ENCODE data around the gene FLT1.

The FLT1 gene

GRCh38 chr13:28392428-28392827 is 102.5 kb downstream of the FLT1 start:
- Histone ChIP-seq H3K9me3 (no peaks in the 10 kb centered on the region), H3K27me3 (no peaks in the 10 kb centered on the region), H3K36me3 (no peaks in the 10 kb centered on the region), H3K4me1 (peaks cover 7% of the 10 kb centered on the region), H3K4me3 (ENCODE audit: low read depth, low read length) (no peak overlapping the region)
- TF ChIP-seq, protein P1, sequence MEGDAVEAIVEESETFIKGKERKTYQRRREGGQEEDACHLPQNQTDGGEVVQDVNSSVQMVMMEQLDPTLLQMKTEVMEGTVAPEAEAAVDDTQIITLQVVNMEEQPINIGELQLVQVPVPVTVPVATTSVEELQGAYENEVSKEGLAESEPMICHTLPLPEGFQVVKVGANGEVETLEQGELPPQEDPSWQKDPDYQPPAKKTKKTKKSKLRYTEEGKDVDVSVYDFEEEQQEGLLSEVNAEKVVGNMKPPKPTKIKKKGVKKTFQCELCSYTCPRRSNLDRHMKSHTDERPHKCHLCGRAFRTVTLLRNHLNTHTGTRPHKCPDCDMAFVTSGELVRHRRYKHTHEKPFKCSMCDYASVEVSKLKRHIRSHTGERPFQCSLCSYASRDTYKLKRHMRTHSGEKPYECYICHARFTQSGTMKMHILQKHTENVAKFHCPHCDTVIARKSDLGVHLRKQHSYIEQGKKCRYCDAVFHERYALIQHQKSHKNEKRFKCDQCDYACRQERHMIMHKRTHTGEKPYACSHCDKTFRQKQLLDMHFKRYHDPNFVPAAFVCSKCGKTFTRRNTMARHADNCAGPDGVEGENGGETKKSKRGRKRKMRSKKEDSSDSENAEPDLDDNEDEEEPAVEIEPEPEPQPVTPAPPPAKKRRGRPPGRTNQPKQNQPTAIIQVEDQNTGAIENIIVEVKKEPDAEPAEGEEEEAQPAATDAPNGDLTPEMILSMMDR (IDR thresholded peaks at IDR 0.05; ENCODE audit: low read depth, low read length): no peak
- DNase-seq: no peak

GRCh38 chr13:28387740-28388501 is 107.0 kb downstream of the FLT1 start:
- TF ChIP-seq, protein P1 (IDR thresholded peaks at IDR 0.05; ENCODE audit: low read depth, low read length): no peak
- H3K9me3 ChIP-seq: no peaks in the 10 kb centered on the region
- no peak overlapping the region for H3K4me3 ChIP-seq (ENCODE audit: low read depth, low read length)
- H3K27me3 ChIP-seq: no peaks in the 10 kb centered on the region
- H3K36me3 ChIP-seq: no peaks in the 10 kb centered on the region
- DNase-seq: no peak
- peaks cover 4% of the 10 kb centered on the region for H3K4me1 ChIP-seq

DNA sequence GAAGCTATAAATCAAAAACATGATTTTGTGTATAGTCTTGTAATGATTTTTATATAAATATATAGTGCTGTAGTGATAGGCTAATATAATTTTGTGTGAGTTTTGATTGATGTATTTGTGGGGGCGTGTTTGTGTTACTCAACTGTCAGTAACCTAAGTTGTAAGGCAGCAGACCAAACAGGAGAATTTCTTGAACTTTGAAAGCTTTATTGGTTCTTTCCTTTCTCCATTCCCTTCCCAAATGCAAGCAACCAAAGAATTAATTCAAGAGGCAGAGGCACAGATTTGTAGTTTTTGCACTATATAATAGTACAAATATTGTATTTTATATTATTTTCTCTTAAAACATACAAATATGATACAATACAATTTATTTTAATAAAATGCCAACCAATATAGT is 109.6 kb downstream of the FLT1 start:
- no peak for DNase-seq
- no peaks in the 10 kb centered on the region for H3K36me3 ChIP-seq
- H3K9me3 ChIP-seq: no peaks in the 10 kb centered on the region
- H3K4me1 ChIP-seq: no peaks in the 10 kb centered on the region; the same call in 1 of the 2 replicates
- H3K27me3 ChIP-seq: no peaks in the 10 kb centered on the region
- TF ChIP-seq, protein P1 (IDR thresholded peaks at IDR 0.05; ENCODE audit: low read depth, low read length): no peak
- no peak overlapping the region for H3K4me3 ChIP-seq (ENCODE audit: low read depth, low read length)

DNA sequence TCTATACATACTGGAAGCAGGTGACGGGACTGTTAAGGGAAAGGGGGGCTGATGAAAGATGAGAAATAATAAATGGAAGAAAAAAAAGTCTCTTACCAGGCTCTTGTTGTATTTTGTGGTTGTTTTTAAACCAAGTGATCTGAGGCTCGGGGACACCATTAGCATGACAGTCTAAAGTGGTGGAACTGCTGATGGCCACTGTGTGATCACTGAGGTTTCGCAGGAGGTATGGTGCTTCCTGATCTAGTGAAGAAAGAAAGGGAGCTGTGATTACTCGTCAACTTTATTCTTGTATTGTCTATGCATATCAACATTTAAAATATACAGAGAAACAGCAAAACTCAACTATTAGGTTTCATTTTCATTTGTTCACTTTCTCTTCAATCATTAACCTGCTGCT is 110.1 kb downstream of the FLT1 start:
- no peak overlapping the region for H3K4me3 ChIP-seq (ENCODE audit: low read depth, low read length)
- DNase-seq: no peak
- no peaks in the 10 kb centered on the region for H3K9me3 ChIP-seq
- H3K4me1 ChIP-seq: no peaks in the 10 kb centered on the region; the same call in 1 of the 2 replicates
- H3K36me3 ChIP-seq: no peaks in the 10 kb centered on the region
- H3K27me3 ChIP-seq: no peaks in the 10 kb centered on the region
- TF ChIP-seq, protein P1 (IDR thresholded peaks at IDR 0.05; ENCODE audit: low read depth, low read length): no peak

DNA sequence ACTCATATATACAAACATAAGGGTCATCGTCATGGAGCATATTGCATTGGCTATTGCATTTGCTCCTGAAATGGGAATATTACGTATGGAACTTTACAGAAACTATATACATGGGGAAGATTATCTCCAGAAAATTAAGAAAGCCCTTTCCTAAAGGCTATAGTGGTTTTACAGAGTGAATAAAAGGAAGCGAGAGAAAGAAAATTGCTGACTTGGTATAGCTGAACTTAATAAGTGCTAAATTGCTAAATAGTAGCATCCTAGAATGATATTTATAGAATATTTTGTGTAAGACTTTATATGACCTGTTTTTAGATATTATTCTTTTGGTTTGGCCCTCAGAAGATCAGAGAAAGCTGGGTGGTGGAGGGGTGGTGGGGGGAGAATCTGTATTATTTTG is 114.6 kb downstream of the FLT1 start:
- Histone ChIP-seq H3K36me3 (no peaks in the 10 kb centered on the region), H3K27me3 (no peaks in the 10 kb centered on the region), H3K9me3 (no peaks in the 10 kb centered on the region), H3K4me3 (ENCODE audit: low read depth, low read length) (no peak overlapping the region), H3K4me1 (peaks cover 11% of the 10 kb centered on the region)
- TF ChIP-seq, protein P1 (IDR thresholded peaks at IDR 0.05; ENCODE audit: low read depth, low read length): no peak
- no peak for DNase-seq

DNA sequence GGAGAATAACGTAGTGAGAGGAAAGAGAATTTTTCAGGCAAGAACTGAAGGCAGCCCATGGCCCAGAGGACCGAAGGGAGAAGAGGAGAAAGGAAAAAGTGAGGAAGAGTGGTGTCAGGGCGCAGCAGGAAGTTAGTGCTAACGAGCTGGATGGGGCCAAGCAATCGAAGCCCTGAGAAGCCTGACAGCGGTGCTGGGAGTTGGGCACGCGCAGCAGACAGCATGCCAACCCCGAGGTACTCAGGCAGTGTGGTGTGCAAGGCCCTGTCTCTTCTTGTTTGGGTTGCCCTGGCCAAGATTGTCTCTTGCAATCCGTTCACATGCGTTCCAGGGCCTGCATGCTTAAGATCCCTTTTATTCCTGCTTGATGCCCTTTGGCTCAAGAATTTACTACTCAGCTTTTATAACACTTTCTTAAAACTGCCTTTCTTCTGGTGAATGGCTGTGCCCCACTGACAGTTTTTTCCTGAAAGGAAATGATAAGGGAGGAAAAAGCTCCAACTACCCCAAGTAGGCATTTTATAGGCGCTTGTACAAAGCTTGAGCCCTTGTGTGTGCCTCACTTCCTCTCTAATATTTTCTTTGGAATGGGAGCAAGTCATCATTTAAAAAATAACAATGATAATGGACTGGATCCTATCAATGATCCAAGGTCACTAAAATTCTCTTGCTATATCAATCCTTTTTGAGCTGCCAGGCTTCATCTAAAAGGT is 115.4 kb downstream of the FLT1 start:
- TF ChIP-seq, protein P1 (IDR thresholded peaks at IDR 0.05; ENCODE audit: low read depth, low read length): no peak
- Histone ChIP-seq H3K4me1 (peaks cover 14% of the 10 kb centered on the region), H3K27me3 (no peaks in the 10 kb centered on the region)

More for the DNA sequence above, 115.4 kb downstream of the FLT1 start:
- Histone ChIP-seq H3K4me3 (ENCODE audit: low read depth, low read length) (no peak overlapping the region), H3K36me3 (no peaks in the 10 kb centered on the region), H3K9me3 (no peaks in the 10 kb centered on the region)
- DNase-seq: no peak
